ENCODE measurements around the gene NR1I2.

- TF ChIP-seq SUZ12 (IDR thresholded peaks at IDR 0.05) (no peak), BHLHE40 (IDR thresholded peaks at IDR 0.05; ENCODE audit: borderline replicate concordance) (no peak), TARDBP (IDR thresholded peaks at IDR 0.05) (no peak), FOXM1 (IDR thresholded peaks at IDR 0.05; ENCODE audit: borderline replicate concordance) (no peak), FOXA1 (IDR thresholded peaks at IDR 0.05) (no peak), PKNOX1 (IDR thresholded peaks at IDR 0.05) (no peak), FOXK2 (IDR thresholded peaks at IDR 0.05) (no peak), L3MBTL2 (conservative IDR thresholded peaks at IDR 0.05) (no peak), LEF1 (IDR thresholded peaks at IDR 0.05; ENCODE audit: borderline replicate concordance) (no peak), NFRKB (IDR thresholded peaks at IDR 0.05) (no peak), CTBP1 (IDR thresholded peaks at IDR 0.05; ENCODE audit: borderline replicate concordance) (no peak), ZNF384 (IDR thresholded peaks at IDR 0.05) (no peak), SP1 (IDR thresholded peaks at IDR 0.05) (no peak)
These were observed 26.3 kb downstream of the NR1I2 start for GRCh38 chr3:119808244-119808643.

Measured in HEK293T (cell line).